Hematopoietic multipotent progenitor cell treated with erythropoietin and hydrocortisone succinate and interleukin-3 and kit ligand, for 6 days (in vitro differentiated cells): ENCODE results near the gene VAT1.

Experiments used
- DNase-seq: peaks from one replicate; pipeline ENCODE4 v3.0.0-alpha.2; 2015

VAT1 gene

GRCh38 chr17:42967925-42968324 lies 54.3 kb downstream of the VAT1 start:
- DNase-seq: no peak
